Esophagus squamous epithelium (tissue), 4 donors: Measurements from ENCODE around the gene DUSP22.

Source experiments
- POLR2A ChIP-seq, 4 donors: fragments of 450-650 bp; IDR thresholded peaks; one replicate each; pipeline ENCODE4 v1.6.1; 2017; ENCODE audit warnings: antibody characterized with exemption in 4 of 4, mild to moderate bottlenecking in 4 of 4, moderate library complexity in 3 of 4
- TF ChIP-seq, protein P1 (sequence below), 6 experiments: fragments of 450-650 bp in 4 of 6; fragments of 200-600 bp in 2 of 6; sonication (generic) in 2 of 6; IDR thresholded peaks; one replicate each; pipeline ENCODE4 v1.5.1; 2016 to 2019; ENCODE audit warnings: antibody characterized with exemption in 6 of 6, mild to moderate bottlenecking in 4 of 6, moderate library complexity in 4 of 6

DNA sequence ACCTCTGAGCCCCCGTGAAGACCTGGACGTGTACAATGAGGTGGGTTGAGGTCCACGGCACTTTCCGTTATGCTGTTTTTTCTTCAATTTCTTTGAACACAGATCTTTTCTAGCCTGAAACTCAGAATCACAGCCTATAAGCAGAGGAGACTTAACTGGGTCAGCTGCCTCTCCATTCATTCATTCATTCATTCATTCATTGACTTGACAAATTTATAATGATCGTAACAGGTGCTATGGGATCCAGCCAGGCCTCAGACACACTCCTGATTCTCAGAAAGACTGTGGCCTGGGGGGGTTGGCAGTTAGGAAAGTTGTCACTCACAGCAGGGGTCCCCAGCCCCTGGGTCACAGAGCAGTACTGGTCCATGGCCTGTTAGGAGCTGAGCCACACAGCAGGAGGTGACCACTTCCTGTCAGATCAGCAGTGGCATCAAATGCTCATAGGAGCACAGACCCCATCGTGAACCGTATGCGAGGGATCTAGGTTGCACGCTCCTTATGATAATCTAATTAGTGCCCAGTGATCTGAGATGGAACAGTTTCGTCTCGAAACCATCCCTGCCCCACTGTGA, 60.7 kb downstream of the DUSP22 start:
- TF ChIP-seq, protein P1, sequence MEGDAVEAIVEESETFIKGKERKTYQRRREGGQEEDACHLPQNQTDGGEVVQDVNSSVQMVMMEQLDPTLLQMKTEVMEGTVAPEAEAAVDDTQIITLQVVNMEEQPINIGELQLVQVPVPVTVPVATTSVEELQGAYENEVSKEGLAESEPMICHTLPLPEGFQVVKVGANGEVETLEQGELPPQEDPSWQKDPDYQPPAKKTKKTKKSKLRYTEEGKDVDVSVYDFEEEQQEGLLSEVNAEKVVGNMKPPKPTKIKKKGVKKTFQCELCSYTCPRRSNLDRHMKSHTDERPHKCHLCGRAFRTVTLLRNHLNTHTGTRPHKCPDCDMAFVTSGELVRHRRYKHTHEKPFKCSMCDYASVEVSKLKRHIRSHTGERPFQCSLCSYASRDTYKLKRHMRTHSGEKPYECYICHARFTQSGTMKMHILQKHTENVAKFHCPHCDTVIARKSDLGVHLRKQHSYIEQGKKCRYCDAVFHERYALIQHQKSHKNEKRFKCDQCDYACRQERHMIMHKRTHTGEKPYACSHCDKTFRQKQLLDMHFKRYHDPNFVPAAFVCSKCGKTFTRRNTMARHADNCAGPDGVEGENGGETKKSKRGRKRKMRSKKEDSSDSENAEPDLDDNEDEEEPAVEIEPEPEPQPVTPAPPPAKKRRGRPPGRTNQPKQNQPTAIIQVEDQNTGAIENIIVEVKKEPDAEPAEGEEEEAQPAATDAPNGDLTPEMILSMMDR (IDR thresholded peaks at IDR 0.05) = no peak
- no peak for TF ChIP-seq POLR2A (IDR thresholded peaks at IDR 0.05)
